Islet precursor cell (in vitro differentiated cells): ENCODE measurements around the gene ARL8A.
A peak's percentile ranks its signal among the peaks of the same experiment; 100 is the strongest.
"Not testable (repeated sequence)": the region's sequence is repeated elsewhere in the genome, so short reads cannot be mapped to it uniquely, and the experiment has no call there.

Experiments used
- DNase-seq: peaks from one replicate; pipeline ENCODE4 v3.0.0-alpha.2; 2018

The ARL8A gene

GRCh38 chr1:202144402-202145067, at the start of gene ARL8A:
ARL8A (minus strand) TSS chr1:202144737; CDS start chr1:202144572, 165 bp downstream.
- DNase-seq, result peak; percentile 76

- no peak for DNase-seq
These were observed 49.8 kb upstream of the ARL8A start for GRCh38 chr1:202194328-202194648.

DNA sequence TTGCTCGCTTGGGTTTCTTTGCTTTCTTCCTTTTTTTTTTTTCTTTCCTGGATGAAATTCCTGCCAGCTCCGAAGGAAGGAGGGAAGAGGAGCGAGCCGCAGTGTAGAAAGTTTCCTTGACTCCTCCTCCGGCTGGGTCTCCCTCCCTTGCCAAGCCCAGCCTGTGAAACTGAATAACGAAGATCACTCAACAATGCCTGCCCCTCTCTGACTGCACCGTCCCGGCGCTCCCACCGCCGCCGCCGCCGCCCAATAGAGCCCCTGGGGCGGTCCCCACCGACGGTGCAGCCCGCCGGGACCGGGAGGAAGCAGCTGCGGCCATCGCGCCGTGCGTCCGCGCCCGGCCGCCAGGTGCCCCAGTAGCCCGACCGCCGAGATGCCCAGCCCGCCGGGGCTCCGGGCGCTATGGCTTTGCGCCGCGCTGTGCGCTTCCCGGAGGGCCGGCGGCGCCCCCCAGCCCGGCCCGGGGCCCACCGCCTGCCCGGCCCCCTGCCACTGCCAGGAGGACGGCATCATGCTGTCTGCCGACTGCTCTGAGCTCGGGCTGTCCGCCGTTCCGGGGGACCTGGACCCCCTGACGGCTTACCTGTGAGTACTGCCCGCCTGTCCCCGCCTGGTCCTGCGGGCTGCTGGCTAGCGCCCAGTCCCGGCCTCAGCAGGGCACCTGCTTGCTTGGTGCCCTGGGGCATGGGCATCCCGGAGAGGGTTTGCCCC, 49.2 kb upstream of the ARL8A start, which contains the start of gene LGR6:
Gene LGR6, plus strand, starts transcription at position 186 of the 714 bp plus-strand sequence. Its CDS starts 191 bp downstream, at position 377.
- DNase-seq, result peak; percentile 63

GRCh38 chr1:202192770-202193613, 48.5 kb upstream of the ARL8A start:
- peak; percentile 90 for DNase-seq

GRCh38 chr1:202191391-202191790, 46.9 kb upstream of the ARL8A start:
- DNase-seq, result not testable (repeated sequence)

GRCh38 chr1:202189918-202190715, 45.6 kb upstream of the ARL8A start:
- peak; percentile 80 for DNase-seq

DNA sequence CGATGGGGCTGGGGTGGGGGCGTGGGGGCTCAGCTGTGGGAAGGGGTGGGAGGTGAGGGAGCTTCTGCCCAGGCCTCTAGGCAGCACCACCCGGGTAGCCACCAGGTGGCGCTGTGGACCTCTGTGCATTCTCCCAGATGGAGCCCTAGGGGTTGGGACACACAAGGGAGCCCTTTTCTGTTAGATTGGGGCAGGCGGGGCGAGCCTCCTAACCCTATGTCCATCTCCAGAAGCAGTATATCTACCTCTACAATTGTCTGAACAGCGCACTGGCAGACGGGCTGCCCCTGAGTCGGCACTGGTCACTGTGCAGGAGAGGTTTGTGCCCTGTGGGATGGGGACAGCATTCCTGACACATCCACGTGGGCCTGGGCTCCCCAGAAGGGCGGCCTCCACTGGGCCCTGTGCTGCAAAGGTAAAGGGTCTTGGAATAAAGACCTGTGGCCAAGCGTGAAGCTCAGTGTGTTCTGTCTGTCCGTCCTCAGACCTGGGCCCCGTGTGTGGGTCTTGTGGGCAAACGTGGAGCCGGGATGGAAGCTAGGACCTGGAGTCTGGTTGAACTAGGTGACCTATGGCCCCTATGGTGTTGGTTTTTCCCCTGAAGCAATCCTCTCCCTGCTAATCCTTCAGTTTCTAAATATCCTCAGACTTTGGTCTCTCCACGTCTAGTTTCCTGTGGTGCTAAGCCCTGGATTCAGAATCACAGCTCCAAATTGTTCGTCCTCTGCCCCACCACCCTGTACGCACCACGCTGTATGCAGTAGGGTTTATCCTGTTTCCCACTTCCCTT, 44.7 kb upstream of the ARL8A start:
- DNase-seq, result peak; percentile 90

GRCh38 chr1:202187697-202188407, 43.3 kb upstream of the ARL8A start:
- peak; percentile 54 for DNase-seq

DNA sequence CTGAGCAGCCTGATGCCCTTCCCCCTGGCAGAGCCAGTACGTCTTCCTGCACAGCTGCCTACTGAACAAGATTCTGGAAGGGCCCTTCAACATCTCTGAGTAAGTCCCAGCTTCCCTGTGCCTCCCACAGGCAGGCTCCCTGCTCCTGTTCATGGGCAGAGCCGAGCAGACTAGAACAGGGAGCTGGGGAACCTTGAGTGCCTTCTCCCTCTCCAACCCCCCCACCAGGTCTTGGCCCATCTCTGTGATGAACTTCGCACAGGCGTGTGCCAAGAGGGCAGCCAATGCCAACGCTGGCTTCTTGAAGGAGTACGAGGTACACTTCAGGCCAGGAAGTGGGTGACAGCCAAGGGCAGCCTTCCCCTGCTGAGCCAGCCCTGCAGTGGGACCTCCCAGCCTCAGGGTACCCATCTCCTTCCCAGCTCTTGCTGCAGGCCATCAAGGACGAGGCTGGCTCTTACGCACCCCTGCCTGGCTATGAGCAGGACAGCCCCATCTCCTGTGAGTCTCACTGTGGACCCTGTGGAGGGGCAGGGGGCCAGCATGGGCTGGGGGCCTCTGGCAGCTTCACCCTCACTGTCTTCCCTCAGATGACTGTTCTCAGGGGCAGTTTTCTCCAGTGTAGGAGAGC, 42.6 kb upstream of the ARL8A start:
- no peak for DNase-seq

DNA sequence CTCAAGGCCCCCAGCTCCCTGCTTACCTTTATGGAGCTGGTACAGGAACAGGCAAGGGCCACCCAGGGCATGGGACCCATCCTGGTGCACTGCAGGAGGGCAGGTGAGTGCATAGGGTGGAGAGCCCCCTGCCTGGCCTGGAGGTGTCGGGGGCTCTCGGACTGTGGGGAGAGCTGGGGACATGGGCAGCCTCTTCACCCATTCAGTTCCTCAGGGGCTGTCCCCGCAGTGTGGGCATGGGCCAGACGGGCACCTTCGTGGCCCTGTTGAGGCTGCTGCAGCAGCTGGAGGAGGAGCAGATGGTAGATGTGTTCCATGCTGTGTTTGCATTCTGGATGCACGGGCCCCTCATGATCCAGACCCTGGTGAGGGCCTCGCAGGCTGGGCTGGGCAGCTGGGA, 41.8 kb upstream of the ARL8A start:
- DNase-seq, result no peak

DNA sequence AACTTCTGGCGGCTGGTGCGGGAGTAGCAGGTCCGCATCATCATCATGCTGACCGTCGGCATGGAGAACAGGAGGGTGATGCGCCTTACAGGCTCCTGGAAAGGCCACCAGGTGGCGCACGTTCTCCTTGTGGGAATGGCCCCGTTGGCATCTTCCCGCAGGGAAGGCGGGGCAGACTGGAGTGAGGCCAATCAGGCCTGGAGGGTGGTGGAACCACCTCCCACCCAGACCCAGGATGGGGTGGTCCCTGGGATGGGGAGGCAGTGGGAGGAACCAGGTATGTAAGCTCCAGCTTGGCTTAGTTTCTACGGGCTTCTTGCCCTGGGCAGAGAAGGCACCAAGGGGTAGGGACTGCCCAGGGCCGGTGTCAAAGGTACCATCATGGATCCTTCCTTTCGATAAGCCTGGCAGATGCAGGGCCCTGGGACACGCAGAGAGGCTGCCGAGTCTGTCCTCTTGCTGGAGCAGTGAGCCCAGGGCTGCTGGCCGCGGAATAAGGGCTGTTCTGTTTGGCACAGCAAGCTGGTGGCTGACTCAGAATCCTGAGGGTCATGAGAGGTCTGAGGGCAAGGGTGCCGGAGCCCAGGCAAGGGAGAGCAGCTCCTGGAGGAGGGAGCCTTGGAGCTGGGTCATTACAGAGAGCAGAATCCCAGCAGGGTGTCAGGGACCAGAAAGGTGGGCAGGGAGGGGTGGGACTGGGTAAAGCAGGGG, 40.4 kb upstream of the ARL8A start:
- DNase-seq, result peak; percentile 97

DNA sequence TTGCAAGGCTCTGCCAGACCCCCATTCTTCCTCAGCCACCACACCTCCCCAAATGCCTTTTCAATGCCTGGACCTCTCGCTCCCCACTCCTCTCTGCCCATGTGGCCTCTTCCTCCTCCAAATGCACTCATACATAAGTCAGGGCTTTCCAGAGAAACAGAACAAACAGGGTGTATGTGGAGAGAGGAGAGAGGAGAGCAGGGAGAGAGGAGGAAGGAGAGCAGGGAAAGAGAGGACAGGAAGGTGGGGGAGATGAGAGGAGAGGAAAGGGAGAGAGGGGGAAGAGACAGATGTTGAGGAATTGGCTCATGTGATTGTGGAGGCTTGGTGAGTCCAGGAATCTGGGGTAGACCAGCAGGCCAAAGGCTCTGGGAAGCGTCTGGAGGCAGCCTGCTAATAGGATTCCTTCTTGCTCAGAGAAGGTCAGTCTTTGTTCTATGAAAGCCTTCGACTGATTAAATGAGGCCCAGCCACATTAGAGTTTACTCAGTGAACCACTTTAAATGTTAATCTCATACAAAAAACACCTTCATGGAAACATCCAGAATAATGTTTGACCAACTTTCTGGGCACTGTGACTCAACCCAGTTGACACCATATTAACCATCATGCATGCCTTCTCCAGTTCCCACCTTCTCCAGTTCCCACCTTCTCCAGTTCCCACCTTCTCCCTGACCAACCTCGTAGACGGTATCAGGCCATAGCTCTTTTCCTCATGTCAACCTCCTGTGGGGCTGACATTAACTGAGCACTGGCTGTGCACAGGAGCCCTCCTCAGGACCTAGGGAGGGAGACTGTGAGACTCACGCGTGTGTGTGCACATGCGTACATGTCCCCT, 37.7 kb upstream of the ARL8A start:
- no peak for DNase-seq

GRCh38 chr1:202181586-202181985, 37.0 kb upstream of the ARL8A start:
- no peak for DNase-seq

GRCh38 chr1:202180751-202181139, 36.2 kb upstream of the ARL8A start:
- not testable (repeated sequence) for DNase-seq

GRCh38 chr1:202179828-202180750, 35.6 kb upstream of the ARL8A start:
- DNase-seq, result no peak

DNA sequence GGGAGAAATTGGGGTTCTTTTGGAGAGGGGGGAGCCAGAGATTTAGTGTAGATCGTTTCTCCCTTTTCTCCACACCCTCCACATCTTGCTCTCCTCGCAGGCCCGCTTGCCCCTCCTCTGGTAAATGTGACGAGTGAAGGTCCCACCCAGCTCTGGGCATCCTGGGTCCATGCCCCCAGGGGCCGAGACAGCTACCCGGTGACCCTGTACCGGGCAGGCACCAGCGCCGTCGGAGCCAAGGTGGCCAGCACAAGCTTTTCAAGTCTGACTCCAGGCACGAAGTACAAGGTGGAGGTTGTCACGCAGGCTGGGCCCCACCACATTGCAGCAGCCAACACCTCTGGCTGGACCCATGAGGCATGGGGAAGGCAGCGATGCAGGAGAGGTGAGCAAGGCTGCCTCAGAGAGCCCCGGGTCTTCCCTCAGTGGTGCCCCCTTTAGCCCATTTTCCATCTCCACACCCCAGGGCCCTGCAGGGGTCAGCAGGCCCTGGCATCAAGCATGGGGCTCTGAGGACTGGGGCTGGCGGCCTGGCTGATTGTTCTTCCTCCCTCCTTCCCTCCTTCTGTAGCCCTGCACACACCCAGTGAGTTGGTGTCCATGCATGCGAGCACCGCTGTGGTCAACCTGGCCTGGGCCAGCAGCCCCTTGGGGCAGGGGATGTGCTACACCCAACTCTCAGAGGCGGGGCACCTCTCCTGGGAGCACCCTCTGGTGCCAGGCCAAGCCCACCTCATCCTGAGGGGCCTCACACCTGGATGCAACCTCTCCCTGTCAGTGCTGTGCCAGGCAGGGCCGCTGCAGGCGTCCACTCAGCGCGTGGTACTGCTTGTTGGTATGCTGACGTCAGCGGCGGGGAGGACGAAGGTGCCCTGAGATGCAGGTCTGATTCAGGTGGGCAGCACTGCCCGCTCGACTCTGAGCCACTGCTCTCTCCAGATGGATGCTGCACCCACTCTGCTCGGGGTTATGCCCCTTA, 32.7 kb upstream of the ARL8A start:
- DNase-seq, result no peak

GRCh38 chr1:202173993-202174392, 29.5 kb upstream of the ARL8A start:
- no peak for DNase-seq
